Retinal pigment epithelial cell (primary cell): ENCODE measurements around the gene IGLON5.

Source experiments
- DNase-seq: peaks from one replicate; pipeline ENCODE4 v3.0.0-alpha.2; 2010; ENCODE audit warnings: low read depth
- H3K4me3 ChIP-seq: 2 replicates; pipeline ENCODE4 v1.5.1; 2011; ENCODE audit warnings: mild to moderate bottlenecking, low read length, control low read depth, moderate library complexity
- TF ChIP-seq, protein P1 (sequence below): conservative IDR thresholded peaks from 2 replicates; pipeline ENCODE4 v1.5.1; 2011; ENCODE audit warnings: low read depth, low read length, control low read depth, inconsistent platforms

The IGLON5 gene

GRCh38 chr19:51339313-51339686 lies 27.9 kb downstream of the IGLON5 start:
- peak overlapping the region; percentile 71 for H3K4me3 ChIP-seq
- no peak for DNase-seq
- TF ChIP-seq, protein P1, sequence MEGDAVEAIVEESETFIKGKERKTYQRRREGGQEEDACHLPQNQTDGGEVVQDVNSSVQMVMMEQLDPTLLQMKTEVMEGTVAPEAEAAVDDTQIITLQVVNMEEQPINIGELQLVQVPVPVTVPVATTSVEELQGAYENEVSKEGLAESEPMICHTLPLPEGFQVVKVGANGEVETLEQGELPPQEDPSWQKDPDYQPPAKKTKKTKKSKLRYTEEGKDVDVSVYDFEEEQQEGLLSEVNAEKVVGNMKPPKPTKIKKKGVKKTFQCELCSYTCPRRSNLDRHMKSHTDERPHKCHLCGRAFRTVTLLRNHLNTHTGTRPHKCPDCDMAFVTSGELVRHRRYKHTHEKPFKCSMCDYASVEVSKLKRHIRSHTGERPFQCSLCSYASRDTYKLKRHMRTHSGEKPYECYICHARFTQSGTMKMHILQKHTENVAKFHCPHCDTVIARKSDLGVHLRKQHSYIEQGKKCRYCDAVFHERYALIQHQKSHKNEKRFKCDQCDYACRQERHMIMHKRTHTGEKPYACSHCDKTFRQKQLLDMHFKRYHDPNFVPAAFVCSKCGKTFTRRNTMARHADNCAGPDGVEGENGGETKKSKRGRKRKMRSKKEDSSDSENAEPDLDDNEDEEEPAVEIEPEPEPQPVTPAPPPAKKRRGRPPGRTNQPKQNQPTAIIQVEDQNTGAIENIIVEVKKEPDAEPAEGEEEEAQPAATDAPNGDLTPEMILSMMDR, result peak; percentile 9

DNA sequence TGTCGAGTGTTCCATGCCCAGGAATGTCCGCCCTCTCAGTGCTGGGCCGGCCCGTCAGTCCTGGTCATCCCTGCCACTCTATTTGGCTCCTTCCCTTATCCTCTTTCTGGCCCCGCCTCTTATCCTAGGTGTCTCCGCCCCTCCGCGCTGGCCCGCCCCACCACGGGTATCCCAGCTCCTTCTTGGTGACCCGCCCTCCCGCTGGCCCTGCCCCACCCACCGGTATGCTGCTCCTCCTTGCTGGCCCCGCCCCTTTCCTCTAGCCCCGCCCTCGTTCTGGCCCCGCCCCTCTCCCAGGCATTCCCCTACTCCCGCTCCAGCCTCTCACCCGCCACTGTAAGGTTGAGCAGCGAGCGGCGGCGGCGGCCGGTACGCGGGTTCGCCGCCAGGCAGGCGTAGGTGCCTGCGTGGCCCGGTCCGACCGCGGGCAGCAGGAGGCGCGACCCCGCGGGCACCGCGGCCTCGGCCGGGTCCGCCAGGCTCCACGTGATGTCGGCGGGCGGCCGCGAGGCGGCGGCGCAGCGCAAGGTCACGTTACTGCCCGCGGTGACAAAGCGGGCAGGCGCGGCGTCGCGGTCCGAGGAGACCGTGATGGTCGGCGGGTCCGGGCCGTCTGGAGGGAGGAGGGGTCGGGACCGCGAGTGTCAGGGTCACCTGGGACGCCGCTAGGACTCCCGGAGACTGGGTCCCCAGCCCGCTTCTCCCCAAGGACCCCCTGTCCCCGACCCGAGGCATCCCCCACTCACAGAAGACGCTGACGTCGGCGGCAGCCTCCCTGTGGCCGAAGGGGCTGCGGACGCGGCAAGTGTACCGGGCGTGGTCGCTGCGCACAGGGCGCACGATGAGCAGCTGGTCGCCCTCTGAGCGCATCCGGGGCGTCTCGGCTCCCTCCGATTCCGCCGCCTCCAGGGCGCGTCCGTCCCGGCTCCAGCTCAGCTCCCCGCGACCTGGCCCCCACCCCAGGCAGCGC lies 28.5 kb downstream of the IGLON5 start:
- DNase-seq, result peak; percentile 81
- TF ChIP-seq, protein P1, result no peak
- H3K4me3 ChIP-seq, result peak overlapping the region; percentile 71

GRCh38 chr19:51341066-51341465 lies 29.6 kb downstream of the IGLON5 start:
- no peak for DNase-seq
- no peak overlapping the region for H3K4me3 ChIP-seq
- TF ChIP-seq, protein P1, result no peak

GRCh38 chr19:51341976-51342580 lies 30.6 kb downstream of the IGLON5 start, which contains the start of gene VSIG10L:
Gene VSIG10L, minus strand, starts transcription at chr19:51342139. Its CDS starts 15 bp downstream, at chr19:51342124.
- no peak for DNase-seq
- TF ChIP-seq, protein P1, result no peak

GRCh38 chr19:51342631-51343569 lies 31.5 kb downstream of the IGLON5 start:
- TF ChIP-seq, protein P1, result no peak
- H3K4me3 ChIP-seq, result no peak overlapping the region

More at GRCh38 chr19:51341976-51342580, 30.6 kb downstream of the IGLON5 start, which contains the start of gene VSIG10L:
- H3K4me3 ChIP-seq, result no peak within 1 kb of the TSS

GRCh38 chr19:51345076-51345620 lies 33.7 kb downstream of the IGLON5 start:
- TF ChIP-seq, protein P1, result no peak
- no peak overlapping the region for H3K4me3 ChIP-seq
- DNase-seq, result no peak

More at GRCh38 chr19:51342631-51343569, 31.5 kb downstream of the IGLON5 start:
- no peak for DNase-seq
